GM12865 (cell line): ENCODE results near the gene EIF1B.
A peak's percentile ranks its signal among the peaks of the same experiment; 100 is the strongest.

Source experiments
- DNase-seq: peaks from one replicate; pipeline ENCODE4 v3.0.0; 2010; ENCODE audit warnings: low read depth
- H3K4me3 ChIP-seq: 2 replicates; pipeline ENCODE4 v1.5.1; 2011; ENCODE audit warnings: mild to moderate bottlenecking, low read depth, low read length, control low read depth
- CTCF ChIP-seq: IDR thresholded peaks from 2 replicates; pipeline ENCODE4 v1.5.1; 2011; ENCODE audit warnings: low read length, control low read depth, low read depth, inconsistent platforms; ENCODE audit not compliant: insufficient read depth; ENCODE audit errors: missing control alignments

EIF1B gene

DNA sequence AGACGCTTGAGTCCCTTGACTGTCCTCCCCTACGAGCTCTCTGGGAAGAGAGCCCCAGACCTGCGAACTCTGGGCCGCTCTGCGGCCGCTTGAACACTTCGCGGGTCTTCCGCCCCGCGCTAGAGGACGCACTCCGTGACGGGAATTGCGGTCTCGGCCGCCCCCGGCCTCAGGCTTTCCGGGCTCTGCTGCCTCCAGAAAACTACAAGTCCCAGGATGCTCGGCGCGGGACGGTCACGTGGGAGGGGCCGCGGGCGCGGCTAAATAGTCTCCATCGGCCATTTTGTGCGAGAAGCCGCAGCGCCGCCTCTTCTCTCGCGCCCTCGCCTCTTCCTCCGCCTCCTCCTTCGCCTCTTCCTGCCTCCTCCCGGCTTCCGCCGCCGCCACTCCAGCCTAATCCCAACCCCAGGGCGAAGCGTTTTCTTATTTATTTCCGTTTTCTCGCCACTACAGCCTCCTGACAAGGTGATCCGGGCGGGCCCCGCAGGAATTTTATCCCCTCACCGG, at the start of gene EIF1B:
EIF1B (plus strand) TSS at position 290 of the 507 bp plus-strand sequence. CDS start 235 bp downstream, outside the sequence.
- peak; percentile 98 for DNase-seq
- peak; percentile 88 for TF ChIP-seq CTCF
- H3K4me3 ChIP-seq: peak within 1 kb of the TSS; percentile 96

DNA sequence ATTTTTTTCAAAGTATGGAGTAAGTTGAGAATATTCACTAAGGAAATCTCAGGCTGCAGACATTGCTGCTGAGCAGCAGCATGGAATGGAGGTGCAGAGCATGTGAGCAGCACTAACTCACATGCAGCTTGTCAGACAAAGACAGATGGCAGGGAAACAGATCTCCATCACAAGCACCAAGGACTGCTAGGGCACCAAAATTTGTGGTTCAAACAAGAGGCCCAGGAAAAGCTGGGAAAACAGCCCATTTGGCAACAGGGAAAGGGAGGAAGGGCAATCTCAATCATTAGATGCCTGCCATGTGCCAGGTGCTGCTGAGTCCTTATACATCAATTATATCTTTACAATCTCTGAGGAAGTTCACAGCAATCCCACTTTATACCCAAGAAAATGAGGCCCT, 47.2 kb upstream of the EIF1B start:
- DNase-seq: no peak
- no peak overlapping the region for H3K4me3 ChIP-seq
- no peak for TF ChIP-seq CTCF

DNA sequence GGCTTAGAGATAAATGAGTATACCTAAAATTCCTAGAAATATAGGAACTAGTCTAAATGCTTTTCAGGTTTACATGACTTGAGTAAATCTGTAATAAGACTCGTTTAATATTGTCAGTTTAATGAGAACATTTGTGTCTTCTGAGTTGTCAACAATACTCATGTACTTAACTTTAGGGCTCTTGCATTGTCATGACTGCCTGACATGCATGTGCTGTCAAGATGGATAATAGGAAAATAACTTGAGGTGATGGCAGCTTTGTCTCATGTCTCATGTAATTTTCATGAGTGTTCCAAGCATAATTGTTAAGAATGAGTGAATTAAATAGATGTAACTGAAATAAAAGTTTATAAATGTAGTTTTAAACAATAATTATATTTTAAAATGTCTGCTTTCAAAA, 45.1 kb upstream of the EIF1B start:
- no peak overlapping the region for H3K4me3 ChIP-seq
- DNase-seq: no peak
- no peak for TF ChIP-seq CTCF

DNA sequence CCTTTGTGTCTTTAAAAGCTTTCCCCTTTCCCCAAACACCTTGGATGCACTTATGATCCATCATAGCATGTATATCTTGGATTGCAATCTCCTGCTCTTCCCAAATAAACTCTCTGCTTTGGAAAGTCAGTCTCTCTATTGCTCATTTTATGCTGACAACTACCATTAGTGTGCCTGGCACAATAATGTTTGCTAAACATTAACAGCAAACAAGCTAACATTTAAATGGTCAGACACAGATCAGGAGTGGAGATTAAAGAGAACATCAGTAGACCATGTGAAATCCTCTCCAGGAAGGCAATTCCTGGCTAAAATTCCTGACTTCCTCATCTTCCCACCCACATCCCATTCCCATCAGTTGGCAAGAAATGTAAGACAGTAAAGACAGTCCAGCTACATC, 44.3 kb upstream of the EIF1B start:
- no peak for DNase-seq
- H3K4me3 ChIP-seq: no peak overlapping the region
- TF ChIP-seq CTCF: no peak

GRCh38 chr3:40267937-40268724, 41.4 kb upstream of the EIF1B start:
- no peak overlapping the region for H3K4me3 ChIP-seq
- no peak for TF ChIP-seq CTCF
- no peak for DNase-seq

GRCh38 chr3:40268802-40269524, 40.5 kb upstream of the EIF1B start:
- DNase-seq: no peak
- no peak for TF ChIP-seq CTCF
- no peak overlapping the region for H3K4me3 ChIP-seq
